HepG2 (cell line): ENCODE data around the gene SYT13. TPM values are rescaled to one million over a fixed set of nuclear protein-coding genes. Genes with fewer than 3 reads are reported as not detected.

Source experiments
- ATAC-seq: fragments of 200-7000 bp; cut with Tn5 transposase; 3 replicates; pipeline ENCODE4 v1.9.1; 2020; ENCODE audit warnings: mild to moderate bottlenecking, moderate library complexity
- BruUV-seq: library from RNA; stranded (reverse); fragments of 400-500 nt; replicated peaks from 2 replicates; lab custom pipeline; 2021; lab: Mats Ljungman, UMichigan
- CTCF ChIA-PET: fragments of 300-600 bp; formaldehyde crosslinking; extraction: SDS; loops from one replicate; lab custom pipeline; 2021; ENCODE audit warnings: low total read pairs, inconsistent platforms, low intra/inter-chr PET ratio; lab: Yijun Ruan, JAX
- POLR2A ChIA-PET: fragments of 350-600 bp; sonication (Branson Sonifier 250); formaldehyde crosslinking; loops from one replicate; lab custom pipeline; 2020; ENCODE audit warnings: antibody characterized with exemption, inconsistent platforms; lab: Yijun Ruan, JAX
- DNase-seq: peaks from one replicate; pipeline ENCODE4 v3.0.0-alpha.2; 2015; ENCODE audit warnings: low spot score
- FAIRE-seq: peaks from 3 replicates; lab custom pipeline; 2011; peaks lifted over from hg19 to GRCh38; lab: Jason Lieb, UNC
- H2AFZ ChIP-seq: one replicate; pipeline ENCODE4 v1.6.1; 2011; ENCODE audit warnings: low read length, inconsistent platforms
- H3K27ac ChIP-seq: fragments of 300-600 bp; 3 replicates; pipeline ENCODE4 v1.8.0; 2011; ENCODE audit warnings: mixed run types, mild to moderate bottlenecking, mixed read lengths, low read length, inconsistent platforms; ENCODE audit not compliant: insufficient read depth; ENCODE audit errors: extremely low read length
- H3K27me3 ChIP-seq, 2 experiments: fragments of 200-600 bp in 1 of 2; 2 replicates in 1 of 2; 3 replicates in 1 of 2; pipeline versions ENCODE4 v1.6.0 to v1.8.0; 2011; ENCODE audit warnings: low read length in 2 of 2, mild to moderate bottlenecking in 2 of 2, moderate library complexity in 2 of 2, inconsistent platforms in 1 of 2; ENCODE audit not compliant: insufficient read depth in 2 of 2, control insufficient read depth in 1 of 2
- H3K36me3 ChIP-seq, 2 experiments: fragments of 200-600 bp in 1 of 2; replicated peaks in 1 of 2; 2 replicates in 1 of 2; 3 replicates in 1 of 2; pipeline versions ENCODE4 v1.5.1 to v1.8.0; 2011; ENCODE audit warnings: low read length in 2 of 2, inconsistent platforms in 1 of 2; ENCODE audit not compliant: insufficient read depth in 2 of 2, control insufficient read depth in 1 of 2
- H3K4me1 ChIP-seq: 2 replicates; pipeline ENCODE4 v1.5.1; 2012; ENCODE audit warnings: low read length, inconsistent platforms; ENCODE audit not compliant: insufficient read depth
- H3K4me2 ChIP-seq: 2 replicates; pipeline ENCODE4 v1.6.0; 2011; ENCODE audit warnings: low read depth, low read length, inconsistent platforms
- H3K4me3 ChIP-seq, 3 experiments: fragments of 200-600 bp in 1 of 3; sonication (generic), shearing (Covaris generic) in 1 of 3; replicated peaks in 1 of 3; 2 replicates each; pipeline ENCODE4 v1.5.1; 2011 to 2016; ENCODE audit warnings: low read length in 3 of 3, inconsistent platforms in 2 of 3, low read depth in 2 of 3, mild to moderate bottlenecking in 2 of 3, control low read depth in 1 of 3, mixed read lengths in 1 of 3; ENCODE audit not compliant: insufficient read depth in 1 of 3
- H3K79me2 ChIP-seq: one replicate; pipeline ENCODE4 v1.6.1; 2011; ENCODE audit warnings: low read length, inconsistent platforms; ENCODE audit not compliant: insufficient read depth
- H3K9ac ChIP-seq: 2 replicates; pipeline ENCODE4 v1.6.0; 2011; ENCODE audit warnings: mild to moderate bottlenecking, low read depth, low read length, inconsistent platforms; ENCODE audit not compliant: insufficient read depth
- H3K9me3 ChIP-seq: 2 replicates; pipeline ENCODE4 v1.5.1; 2012; ENCODE audit warnings: mild to moderate bottlenecking, low read length
- H4K20me1 ChIP-seq: 2 replicates; pipeline ENCODE4 v1.6.0; 2011; ENCODE audit warnings: inconsistent platforms, mild to moderate bottlenecking, low read length, moderate library complexity; ENCODE audit not compliant: insufficient read depth
- ARHGAP35 ChIP-seq: sonication (generic); formaldehyde crosslinking; IDR thresholded peaks from 2 replicates; pipeline ENCODE4 v1.9.0; 2022; ENCODE audit warnings: mild to moderate bottlenecking, inconsistent platforms, moderate library complexity, missing genetic modification reagents, borderline replicate concordance
- GTF3A ChIP-seq: sonication (generic); formaldehyde crosslinking; conservative IDR thresholded peaks from 2 replicates; pipeline ENCODE4 v1.4.0; 2020; ENCODE audit warnings: mild to moderate bottlenecking, missing genetic modification reagents
- HMGXB3 ChIP-seq: sonication (generic); formaldehyde crosslinking; IDR thresholded peaks from 2 replicates; pipeline ENCODE4 v1.4.0; 2020; ENCODE audit warnings: missing genetic modification reagents, borderline replicate concordance
- IKZF1 ChIP-seq: fragments of 450-650 bp; IDR thresholded peaks from 2 replicates; pipeline ENCODE4 v1.7.1; 2016
- KMT2A ChIP-seq: sonication (generic); formaldehyde crosslinking; IDR thresholded peaks from 2 replicates; pipeline ENCODE4 v1.4.0; 2020; ENCODE audit warnings: missing genetic modification reagents
- MIER2 ChIP-seq: IDR thresholded peaks from 2 replicates; pipeline ENCODE4 v1.6.1; 2016; ENCODE audit warnings: missing biosample characterization, missing genetic modification reagents
- MTF2 ChIP-seq: sonication (generic); formaldehyde crosslinking; IDR thresholded peaks from 2 replicates; pipeline ENCODE4 v1.5.0; 2020; ENCODE audit warnings: missing genetic modification reagents, borderline replicate concordance
- NBN ChIP-seq: fragments of 450-650 bp; conservative IDR thresholded peaks from 2 replicates; pipeline ENCODE4 v1.6.1; 2017
- NFYC ChIP-seq: IDR thresholded peaks from 2 replicates; pipeline ENCODE4 v1.6.1; 2016; ENCODE audit warnings: missing genetic modification reagents, missing compliant biosample characterization
- PRDM15 ChIP-seq: sonication (generic); formaldehyde crosslinking; IDR thresholded peaks from 2 replicates; pipeline ENCODE4 v1.4.0; 2020; ENCODE audit warnings: missing genetic modification reagents
- SP2 ChIP-seq: sonication (generic); formaldehyde crosslinking; IDR thresholded peaks from 2 replicates; pipeline ENCODE4 v1.5.1; 2020; ENCODE audit warnings: mild to moderate bottlenecking, missing genetic modification reagents
- TFDP2 ChIP-seq: sonication (generic); formaldehyde crosslinking; IDR thresholded peaks from 2 replicates; pipeline ENCODE4 v1.4.0; 2020; ENCODE audit warnings: missing genetic modification reagents
- ZBTB8A ChIP-seq: sonication (generic); formaldehyde crosslinking; IDR thresholded peaks from 2 replicates; pipeline ENCODE4 v1.4.0; 2020; ENCODE audit warnings: mild to moderate bottlenecking, low read depth, missing genetic modification reagents, borderline replicate concordance
- ZNF546 ChIP-seq: sonication (generic); formaldehyde crosslinking; conservative IDR thresholded peaks from 2 replicates; pipeline ENCODE4 v1.8.1; 2023; ENCODE audit warnings: mild to moderate bottlenecking, missing genetic modification reagents
- ZSCAN20 ChIP-seq: sonication (generic); formaldehyde crosslinking; IDR thresholded peaks from 2 replicates; pipeline ENCODE4 v1.4.0; 2020; ENCODE audit warnings: missing genetic modification reagents, mild to moderate bottlenecking, borderline replicate concordance
- WGBS: methylation state at CpG from one replicate; pipeline ENCODE4 v1.1.6; 2017; ENCODE audit warnings: low lambda C conversion rate; 5-methylcytosine and 5-hydroxymethylcytosine counted together
- in situ Hi-C: cut with HindIII; loops from 2 replicates; pipeline ENCODE4 v1.10.0; 2017; ENCODE audit warnings: low pct_unique_long_range_greater_than_20kb; ENCODE audit not compliant: extremely low pct_ligation_motif_present
- intact Hi-C: fragments of 100-400 bp; cut with micrococcal nuclease; formaldehyde crosslinking; loops from one replicate; pipeline ENCODE4 v1.10.0; 2022; ENCODE audit not compliant: unreplicated experiment
- polyA plus RNA-seq, 8 experiments: library from polyadenylated mRNA; depleted of rRNA in 3 of 8; stranded (reverse) in 7 of 8; unstranded in 1 of 8; fragments of >200 nt; fragmentation: Illumina TruSeq in 4 of 8; extraction: Trizol in 4 of 8; gene quantifications; 2 replicates each; pipeline versions ENCODE4 v1.2.1 to v1.2.3, GENCODE V29; 2011 to 2016; ENCODE audit warnings: low read depth in 4 of 8, missing spikeins in 1 of 8, mixed read lengths in 1 of 8; ENCODE audit not compliant: insufficient read depth in 1 of 8
- total RNA-seq, 5 experiments: library from RNA; depleted of rRNA; stranded (reverse); fragments of >200 nt; fragmentation: Illumina TruSeq; extraction: Trizol; gene quantifications; 2 replicates each; pipeline ENCODE4 v1.2.3, GENCODE V29; 2016; ENCODE audit warnings: low read depth in 1 of 5

Gene SYT13
- total and polyA plus RNA-seq, 2 of the 13 experiments (the other 11 are each of a cell fraction or from before 2014, with no cell fraction given): 0.02 to 0.13 TPM

GRCh38 chr11:45314900-45315299 is 28.8 kb upstream of the SYT13 start:
- no TSS peak for BruUV-seq
- ATAC-seq: no peak

More at GRCh38 chr11:45314900-45315299, 28.8 kb upstream of the SYT13 start:
- no peak overlapping the region for H3K27ac ChIP-seq
- ChIA-PET CTCF (no interaction called here), POLR2A (no interaction called here)
- H2AFZ ChIP-seq: no peak overlapping the region
- no peak overlapping the region for H3K9ac ChIP-seq
- 20% methylated on average over 2 of the region's 2 CpGs for WGBS
- no peak for DNase-seq
- H3K27me3 ChIP-seq: peaks cover 1 to 4% of the 10 kb centered on the region in 2 experiments; a peak in 1 of 5 replicates
- in situ Hi-C loops: no loop called here
- no peaks in the 10 kb centered on the region for H4K20me1 ChIP-seq
- no peak overlapping the region for H3K4me3 ChIP-seq
- H3K9me3 ChIP-seq: no peaks in the 10 kb centered on the region
- no peaks in the 10 kb centered on the region for H3K36me3 ChIP-seq
- no peaks in the 10 kb centered on the region for H3K4me1 ChIP-seq
- no peak for TF ChIP-seq HMGXB3 (CRISPR knock-in tag)
- no peak for TF ChIP-seq NFYC (CRISPR knock-in tag)
- TF ChIP-seq KMT2A (CRISPR knock-in tag): no peak
- no peak for TF ChIP-seq NBN
- no peak for TF ChIP-seq MTF2 (CRISPR knock-in tag)
- no peak for TF ChIP-seq ARHGAP35 (CRISPR knock-in tag)
- no peak for TF ChIP-seq IKZF1
- TF ChIP-seq SP2 (CRISPR knock-in tag): no peak
- TF ChIP-seq ZBTB8A (CRISPR knock-in tag): no peak
- no peak for TF ChIP-seq GTF3A (CRISPR knock-in tag)
- TF ChIP-seq TFDP2: no peak
- no peak for TF ChIP-seq ZNF546
- no peak for TF ChIP-seq MIER2
- TF ChIP-seq PRDM15 (CRISPR knock-in tag): no peak
- no peak for TF ChIP-seq ZSCAN20 (CRISPR knock-in tag)
- intact Hi-C loops: no loop called here
- no peak overlapping the region for H3K4me2 ChIP-seq
- FAIRE-seq: no peak
- no peaks in the 10 kb centered on the region for H3K79me2 ChIP-seq
